NK-92 treated with Interleukin-12 subunit alpha and Interleukin-12 subunit beta, amount 100 ng/mL, for 24 hours (cell line): ENCODE measurements around the gene ZNF335.

Experiments used
- DNase-seq: peaks from one replicate; lab custom pipeline; 2025; lab: John Stamatoyannopoulos, UW

The ZNF335 gene

DNA sequence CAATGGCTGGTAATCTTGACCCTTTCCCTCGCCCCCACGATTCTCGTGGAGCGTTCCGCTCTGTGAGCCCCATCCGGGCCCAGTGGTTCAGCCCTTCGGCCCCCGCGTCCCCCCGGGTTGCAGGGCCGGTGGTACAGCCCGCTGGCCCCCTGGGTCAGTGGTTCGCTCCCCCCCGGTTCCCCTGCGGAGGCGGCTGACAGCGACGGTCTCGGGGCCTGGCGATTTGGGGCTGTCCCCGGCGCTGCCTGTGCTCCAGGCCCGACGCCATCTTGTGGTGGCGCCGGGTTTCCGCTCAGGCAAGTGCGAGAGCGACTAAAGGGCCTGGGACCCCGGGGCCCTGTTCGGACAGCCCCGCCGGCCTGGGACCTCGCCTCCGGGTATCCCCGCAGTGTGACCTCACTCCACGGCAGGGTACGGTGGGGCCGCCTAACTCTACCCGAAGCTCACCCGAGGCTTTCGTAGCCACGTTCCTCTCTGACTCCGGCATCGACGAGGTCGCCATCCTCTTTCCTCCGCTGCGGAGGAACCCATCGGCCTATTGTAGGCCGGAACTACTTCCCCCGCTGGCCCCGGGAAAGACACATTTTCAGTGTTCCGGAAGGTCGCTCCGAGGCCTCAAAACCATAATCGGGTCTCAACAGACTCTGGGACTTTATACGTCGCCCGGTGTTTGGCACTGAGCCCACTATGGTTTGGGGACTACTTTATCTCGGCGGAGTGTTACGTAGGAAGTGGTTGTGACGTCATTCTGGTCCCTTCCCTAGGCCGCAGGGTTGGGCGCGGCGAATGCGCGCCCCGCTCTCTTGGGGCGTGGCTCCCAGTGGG is at the start of gene ZNF335:
ZNF335 (minus strand) TSS at position 529 of the 825 bp plus-strand sequence. CDS start 793 bp downstream, outside the sequence.
- DNase-seq, result peak; percentile 94

DNA sequence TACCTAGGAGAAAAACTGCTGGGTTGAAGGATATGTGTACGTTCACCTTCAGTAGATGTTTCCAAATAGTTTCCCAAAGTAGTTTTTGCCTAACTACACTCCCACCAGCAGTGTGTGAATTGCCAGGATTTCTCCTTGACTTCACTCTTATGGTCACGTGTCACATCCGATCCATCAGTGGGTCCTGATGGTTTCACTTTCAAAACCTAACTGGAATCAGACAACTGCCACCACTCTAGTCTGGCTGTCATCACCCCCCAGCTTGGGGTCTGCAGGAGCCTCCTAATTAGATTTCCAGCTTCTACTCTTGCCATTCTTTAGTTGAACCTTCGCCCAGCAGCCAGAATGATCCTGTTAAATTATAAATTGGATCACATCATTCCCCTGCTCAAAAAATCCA is 48.6 kb upstream of the ZNF335 start:
- no peak for DNase-seq

GRCh38 chr20:46018611-46019010 is 46.6 kb upstream of the ZNF335 start:
- DNase-seq, result no peak

DNA sequence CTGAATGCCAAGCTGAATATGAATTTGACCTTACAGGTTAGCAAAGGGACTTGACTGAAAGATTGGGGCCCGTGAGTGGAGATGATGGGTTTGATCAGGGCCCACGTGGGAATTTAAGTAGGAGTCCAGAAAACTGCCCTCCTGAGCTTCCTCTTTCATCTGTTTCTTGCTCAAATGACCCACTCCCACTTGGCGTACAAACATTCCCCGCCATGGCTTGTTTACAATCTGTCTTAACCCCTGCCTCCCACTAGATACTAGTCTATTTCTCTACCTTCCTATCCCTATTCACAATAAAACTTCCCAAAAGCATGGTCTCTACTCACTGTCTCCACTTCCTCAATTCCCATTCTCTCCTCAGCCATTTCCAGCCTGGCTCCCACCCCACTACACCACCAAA is 46.1 kb upstream of the ZNF335 start:
- no peak for DNase-seq

DNA sequence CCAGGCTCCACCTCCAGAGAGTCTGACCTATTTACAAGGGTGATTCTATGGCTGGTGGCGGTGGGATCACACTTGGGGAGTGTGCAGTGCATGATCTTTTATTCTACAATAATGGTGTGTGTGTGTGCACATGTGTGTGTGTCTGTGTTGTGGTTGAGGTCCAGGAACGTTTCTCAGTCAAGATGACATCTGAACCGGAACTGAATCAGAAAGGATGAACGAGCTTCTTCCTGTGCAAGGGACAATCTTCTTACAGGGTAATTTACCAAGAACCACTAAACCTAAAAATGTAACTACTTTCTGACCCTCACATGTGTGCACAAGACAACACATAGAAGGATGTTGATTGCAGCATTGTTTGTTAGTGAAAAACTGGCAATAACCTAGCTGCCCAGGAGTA is 45.3 kb upstream of the ZNF335 start:
- no peak for DNase-seq

GRCh38 chr20:46014517-46015396 is 42.8 kb upstream of the ZNF335 start:
- no peak for DNase-seq

- peak; percentile 38 for DNase-seq
Measured at GRCh38 chr20:46013829-46014516, 42.0 kb upstream of the ZNF335 start.

GRCh38 chr20:46013322-46013828 is 41.4 kb upstream of the ZNF335 start:
- DNase-seq, result no peak

- no peak for DNase-seq
Measured at GRCh38 chr20:46012921-46013320, 40.9 kb upstream of the ZNF335 start.

GRCh38 chr20:46011631-46012482 is 39.9 kb upstream of the ZNF335 start:
- DNase-seq, result no peak

DNA sequence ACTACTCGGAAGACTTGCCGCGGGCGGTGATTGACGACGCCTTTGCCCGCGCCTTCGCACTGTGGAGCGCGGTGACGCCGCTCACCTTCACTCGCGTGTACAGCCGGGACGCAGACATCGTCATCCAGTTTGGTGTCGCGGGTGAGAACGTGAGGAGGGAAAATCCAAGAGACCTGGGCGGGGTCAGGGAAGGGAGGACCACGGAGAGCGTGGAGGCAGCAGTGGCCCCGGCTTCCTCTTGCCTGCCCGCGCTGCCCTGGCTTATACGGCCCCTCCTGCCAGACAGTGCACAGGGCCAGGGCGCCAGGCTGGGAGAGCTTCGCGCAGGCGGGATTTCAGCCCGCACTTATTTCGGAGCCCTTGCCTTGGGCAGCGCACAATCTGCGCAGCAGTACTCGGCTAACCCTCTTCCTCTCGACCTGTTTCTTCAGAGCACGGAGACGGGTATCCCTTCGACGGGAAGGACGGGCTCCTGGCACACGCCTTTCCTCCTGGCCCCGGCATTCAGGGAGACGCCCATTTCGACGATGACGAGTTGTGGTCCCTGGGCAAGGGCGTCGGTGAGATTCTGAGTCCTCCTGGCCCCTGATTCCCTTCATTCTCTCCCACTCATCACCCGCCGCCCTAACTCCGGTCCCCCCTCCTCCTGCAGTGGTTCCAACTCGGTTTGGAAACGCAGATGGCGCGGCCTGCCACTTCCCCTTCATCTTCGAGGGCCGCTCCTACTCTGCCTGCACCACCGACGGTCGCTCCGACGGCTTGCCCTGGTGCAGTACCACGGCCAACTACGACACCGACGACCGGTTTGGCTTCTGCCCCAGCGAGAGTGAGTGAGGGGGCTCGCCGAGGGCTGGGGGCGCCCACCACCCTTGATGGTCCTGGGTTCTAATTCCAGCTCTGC is 38.7 kb upstream of the ZNF335 start:
- DNase-seq, result no peak

GRCh38 chr20:46009816-46010215 is 37.8 kb upstream of the ZNF335 start:
- DNase-seq, result no peak

- no peak for DNase-seq
Measured at GRCh38 chr20:46007671-46008070, 35.7 kb upstream of the ZNF335 start.

DNA sequence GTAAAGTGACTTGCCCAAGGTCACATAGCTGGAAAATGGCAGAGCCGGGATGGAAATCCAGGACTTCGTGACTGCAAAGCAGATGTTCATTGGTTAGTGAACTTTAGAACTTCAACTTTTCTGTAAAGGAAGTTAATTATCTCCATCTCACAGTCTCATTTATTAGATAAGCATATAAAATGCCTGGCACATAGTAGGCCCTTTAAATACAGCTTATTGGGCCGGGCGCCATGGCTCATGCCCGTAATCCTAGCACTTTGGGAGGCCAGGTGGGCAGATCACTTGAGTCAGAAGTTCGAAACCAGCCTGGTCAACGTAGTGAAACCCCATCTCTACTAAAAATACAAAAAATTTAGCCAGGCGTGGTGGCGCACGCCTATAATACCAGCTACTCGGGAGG is 35.0 kb upstream of the ZNF335 start:
- DNase-seq, result no peak

GRCh38 chr20:46006022-46006705 is 34.2 kb upstream of the ZNF335 start:
- DNase-seq, result no peak

GRCh38 chr20:46004889-46005473 is 33.0 kb upstream of the ZNF335 start:
- peak; percentile 60 for DNase-seq

DNA sequence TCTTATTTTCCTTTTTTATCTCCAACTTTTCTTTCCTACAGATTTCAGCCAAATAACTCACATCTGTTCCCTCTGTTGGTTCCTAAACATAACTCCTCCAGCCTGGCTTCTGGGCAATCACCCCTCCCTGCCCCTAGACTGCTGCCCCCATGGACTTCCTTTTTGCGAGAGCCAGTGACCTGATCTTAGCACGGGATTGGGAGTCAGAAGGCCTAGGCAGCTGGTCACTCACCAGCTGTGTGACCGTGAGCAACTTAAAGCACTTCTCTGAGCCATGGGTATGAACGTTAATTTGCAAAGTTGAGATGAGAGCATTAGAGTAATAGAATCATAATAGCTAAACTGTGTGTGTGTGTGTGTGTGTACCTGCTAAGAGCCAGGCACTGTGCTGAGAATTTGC is 32.2 kb upstream of the ZNF335 start:
- no peak for DNase-seq

GRCh38 chr20:46002008-46002407 is 30.0 kb upstream of the ZNF335 start:
- DNase-seq, result no peak

DNA sequence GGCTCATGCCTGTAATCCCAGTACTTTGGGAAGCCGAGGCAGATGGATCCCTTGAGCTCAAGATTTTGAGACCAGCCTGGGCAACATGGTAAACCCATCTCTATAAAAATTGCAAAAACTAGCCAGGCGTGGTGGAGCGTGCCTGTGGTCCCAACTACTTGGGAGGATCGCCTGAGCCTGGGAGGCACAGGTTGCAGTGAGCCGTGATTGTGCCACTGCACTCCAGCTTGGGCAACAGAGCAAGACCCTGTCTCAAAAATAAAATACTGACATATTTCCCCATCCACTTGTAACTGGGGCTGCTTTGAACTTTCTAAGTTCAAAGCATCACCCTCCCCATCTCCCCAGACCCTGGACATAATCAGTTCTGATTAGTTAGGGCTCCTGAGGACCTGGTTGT is 29.5 kb upstream of the ZNF335 start:
- no peak for DNase-seq
